Measurements from ENCODE around the gene SYMPK.

The SYMPK gene

DNA sequence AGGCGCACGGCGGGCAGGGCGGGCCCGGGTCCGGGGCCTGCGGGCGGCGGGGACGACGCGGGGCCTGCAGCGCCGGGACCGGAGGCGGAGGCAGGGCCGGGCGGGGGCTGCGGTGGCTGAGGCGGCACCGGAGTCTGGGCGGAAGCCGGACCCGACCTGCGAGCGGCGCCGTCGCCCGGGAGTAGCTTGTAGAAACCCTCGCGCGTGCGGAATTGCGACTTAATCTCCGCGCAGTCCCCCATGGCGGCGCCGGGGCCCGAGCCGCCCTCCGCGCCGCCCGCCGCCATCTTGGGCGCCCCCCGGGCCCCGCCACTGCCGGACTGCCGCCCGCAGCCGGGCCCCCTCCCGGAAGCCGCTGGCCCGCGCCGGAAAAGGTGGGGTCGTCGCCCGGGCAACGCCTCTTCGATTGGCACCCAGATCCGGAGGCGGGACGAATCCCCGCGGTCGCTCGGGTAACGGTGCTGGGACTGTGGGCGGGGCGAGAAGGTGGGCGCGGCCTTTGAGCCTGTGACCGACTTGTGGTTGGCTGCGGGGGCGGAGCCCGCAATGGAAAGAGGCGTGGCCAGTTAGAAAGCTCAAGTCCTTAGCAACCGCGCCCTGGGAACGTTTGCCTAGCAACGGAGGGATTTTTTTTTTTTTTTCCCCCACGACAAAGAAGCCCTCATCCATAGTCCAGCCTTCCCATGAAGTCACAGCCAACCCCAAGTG is 70.3 kb downstream of the SYMPK start, which contains the start of gene DMWD:
Gene DMWD, minus strand, starts transcription at position 376 of the 708 bp plus-strand sequence. Its CDS starts 89 bp downstream, at position 287.
- TF ChIP-seq TCF4 (CRISPR knock-in tag; IDR thresholded peaks at IDR 0.05; ENCODE audit: borderline replicate concordance): no peak
- TF ChIP-seq SNAI2 (CRISPR knock-in tag; IDR thresholded peaks at IDR 0.05): no peak
- no peak for TF ChIP-seq ZNF8 (CRISPR knock-in tag; IDR thresholded peaks at IDR 0.05)
- no peak for TF ChIP-seq ZC3H10 (CRISPR knock-in tag; IDR thresholded peaks at IDR 0.05)
- no peak for TF ChIP-seq ESRRG (CRISPR knock-in tag; IDR thresholded peaks at IDR 0.05)
- TF ChIP-seq, protein P1, sequence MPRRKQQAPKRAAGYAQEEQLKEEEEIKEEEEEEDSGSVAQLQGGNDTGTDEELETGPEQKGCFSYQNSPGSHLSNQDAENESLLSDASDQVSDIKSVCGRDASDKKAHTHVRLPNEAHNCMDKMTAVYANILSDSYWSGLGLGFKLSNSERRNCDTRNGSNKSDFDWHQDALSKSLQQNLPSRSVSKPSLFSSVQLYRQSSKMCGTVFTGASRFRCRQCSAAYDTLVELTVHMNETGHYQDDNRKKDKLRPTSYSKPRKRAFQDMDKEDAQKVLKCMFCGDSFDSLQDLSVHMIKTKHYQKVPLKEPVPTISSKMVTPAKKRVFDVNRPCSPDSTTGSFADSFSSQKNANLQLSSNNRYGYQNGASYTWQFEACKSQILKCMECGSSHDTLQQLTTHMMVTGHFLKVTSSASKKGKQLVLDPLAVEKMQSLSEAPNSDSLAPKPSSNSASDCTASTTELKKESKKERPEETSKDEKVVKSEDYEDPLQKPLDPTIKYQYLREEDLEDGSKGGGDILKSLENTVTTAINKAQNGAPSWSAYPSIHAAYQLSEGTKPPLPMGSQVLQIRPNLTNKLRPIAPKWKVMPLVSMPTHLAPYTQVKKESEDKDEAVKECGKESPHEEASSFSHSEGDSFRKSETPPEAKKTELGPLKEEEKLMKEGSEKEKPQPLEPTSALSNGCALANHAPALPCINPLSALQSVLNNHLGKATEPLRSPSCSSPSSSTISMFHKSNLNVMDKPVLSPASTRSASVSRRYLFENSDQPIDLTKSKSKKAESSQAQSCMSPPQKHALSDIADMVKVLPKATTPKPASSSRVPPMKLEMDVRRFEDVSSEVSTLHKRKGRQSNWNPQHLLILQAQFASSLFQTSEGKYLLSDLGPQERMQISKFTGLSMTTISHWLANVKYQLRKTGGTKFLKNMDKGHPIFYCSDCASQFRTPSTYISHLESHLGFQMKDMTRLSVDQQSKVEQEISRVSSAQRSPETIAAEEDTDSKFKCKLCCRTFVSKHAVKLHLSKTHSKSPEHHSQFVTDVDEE (CRISPR knock-in tag; IDR thresholded peaks at IDR 0.05): no peak
- no peak for TF ChIP-seq ISL1 (CRISPR knock-in tag; IDR thresholded peaks at IDR 0.05)
- TF ChIP-seq OSR1 (CRISPR knock-in tag; IDR thresholded peaks at IDR 0.05): no peak
- no peak for TF ChIP-seq POU6F1 (CRISPR knock-in tag; IDR thresholded peaks at IDR 0.05; ENCODE audit: borderline replicate concordance, low read depth)
- no peak for TF ChIP-seq PPARA (CRISPR knock-in tag; IDR thresholded peaks at IDR 0.05; ENCODE audit: borderline replicate concordance)
- no peak for TF ChIP-seq GLIS3 (CRISPR knock-in tag; IDR thresholded peaks at IDR 0.05)
- TF ChIP-seq ZFP30 (CRISPR knock-in tag; IDR thresholded peaks at IDR 0.05): no peak
- no peak for TF ChIP-seq ZNF565 (CRISPR knock-in tag; conservative IDR thresholded peaks at IDR 0.05; ENCODE audit: low read depth)
- TF ChIP-seq, protein P2, sequence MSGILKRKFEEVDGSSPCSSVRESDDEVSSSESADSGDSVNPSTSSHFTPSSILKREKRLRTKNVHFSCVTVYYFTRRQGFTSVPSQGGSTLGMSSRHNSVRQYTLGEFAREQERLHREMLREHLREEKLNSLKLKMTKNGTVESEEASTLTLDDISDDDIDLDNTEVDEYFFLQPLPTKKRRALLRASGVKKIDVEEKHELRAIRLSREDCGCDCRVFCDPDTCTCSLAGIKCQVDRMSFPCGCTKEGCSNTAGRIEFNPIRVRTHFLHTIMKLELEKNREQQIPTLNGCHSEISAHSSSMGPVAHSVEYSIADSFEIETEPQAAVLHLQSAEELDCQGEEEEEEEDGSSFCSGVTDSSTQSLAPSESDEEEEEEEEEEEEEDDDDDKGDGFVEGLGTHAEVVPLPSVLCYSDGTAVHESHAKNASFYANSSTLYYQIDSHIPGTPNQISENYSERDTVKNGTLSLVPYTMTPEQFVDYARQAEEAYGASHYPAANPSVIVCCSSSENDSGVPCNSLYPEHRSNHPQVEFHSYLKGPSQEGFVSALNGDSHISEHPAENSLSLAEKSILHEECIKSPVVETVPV (CRISPR knock-in tag; IDR thresholded peaks at IDR 0.05): no peak
- no peak for TF ChIP-seq RARB (CRISPR knock-in tag; IDR thresholded peaks at IDR 0.05)
- ATAC-seq: peak; percentile 96

DNA sequence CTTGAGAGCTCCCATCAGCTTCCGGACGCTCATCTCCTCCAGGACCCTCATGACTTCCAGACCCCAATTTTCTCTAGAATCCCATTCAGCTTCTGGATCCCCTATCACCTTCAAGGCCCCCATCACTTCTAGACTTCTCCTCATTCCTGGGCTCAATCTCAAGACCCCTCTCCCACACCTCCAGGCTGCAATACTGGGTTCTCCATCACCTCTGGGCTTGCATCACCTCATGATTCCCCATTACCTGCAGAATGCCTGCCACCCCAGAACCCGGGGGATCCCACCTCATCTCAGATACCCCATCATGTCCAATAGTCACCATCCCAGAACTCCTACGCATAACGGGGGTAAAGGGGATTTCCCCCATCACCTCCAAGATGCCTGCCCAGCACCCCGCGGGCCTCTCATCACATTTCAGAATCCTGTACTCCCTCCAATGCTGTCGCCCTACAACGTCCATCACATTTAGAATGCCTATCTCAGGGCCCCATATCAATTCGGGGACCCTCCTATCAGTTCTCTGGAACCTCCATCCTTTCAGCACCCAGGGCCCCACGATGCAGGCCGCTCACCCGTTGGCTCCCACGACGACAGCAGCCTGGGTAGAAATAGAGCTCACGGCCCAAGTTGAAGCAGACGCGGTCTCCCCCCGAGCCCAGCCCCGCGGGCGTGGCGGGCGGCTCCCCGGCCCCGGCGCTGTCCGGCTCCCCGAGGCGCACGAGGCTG is 71.0 kb downstream of the SYMPK start:
- ATAC-seq: no peak; the same call in 2 of the 3 replicates
- TF ChIP-seq TCF4 (CRISPR knock-in tag; IDR thresholded peaks at IDR 0.05; ENCODE audit: borderline replicate concordance) (no peak), POU6F1 (CRISPR knock-in tag; IDR thresholded peaks at IDR 0.05; ENCODE audit: borderline replicate concordance, low read depth) (no peak), GLIS3 (CRISPR knock-in tag; IDR thresholded peaks at IDR 0.05) (no peak), RARB (CRISPR knock-in tag; IDR thresholded peaks at IDR 0.05) (no peak), CSDC2 (CRISPR knock-in tag; IDR thresholded peaks at IDR 0.05) (no peak), ZNF565 (CRISPR knock-in tag; conservative IDR thresholded peaks at IDR 0.05; ENCODE audit: low read depth) (no peak), ZNF70 (CRISPR knock-in tag; IDR thresholded peaks at IDR 0.05) (no peak), ZC3H10 (CRISPR knock-in tag; IDR thresholded peaks at IDR 0.05) (no peak), ZNF8 (CRISPR knock-in tag; IDR thresholded peaks at IDR 0.05) (no peak)
- TF ChIP-seq, protein P2 (CRISPR knock-in tag; IDR thresholded peaks at IDR 0.05): no peak
- TF ChIP-seq, protein P3, sequence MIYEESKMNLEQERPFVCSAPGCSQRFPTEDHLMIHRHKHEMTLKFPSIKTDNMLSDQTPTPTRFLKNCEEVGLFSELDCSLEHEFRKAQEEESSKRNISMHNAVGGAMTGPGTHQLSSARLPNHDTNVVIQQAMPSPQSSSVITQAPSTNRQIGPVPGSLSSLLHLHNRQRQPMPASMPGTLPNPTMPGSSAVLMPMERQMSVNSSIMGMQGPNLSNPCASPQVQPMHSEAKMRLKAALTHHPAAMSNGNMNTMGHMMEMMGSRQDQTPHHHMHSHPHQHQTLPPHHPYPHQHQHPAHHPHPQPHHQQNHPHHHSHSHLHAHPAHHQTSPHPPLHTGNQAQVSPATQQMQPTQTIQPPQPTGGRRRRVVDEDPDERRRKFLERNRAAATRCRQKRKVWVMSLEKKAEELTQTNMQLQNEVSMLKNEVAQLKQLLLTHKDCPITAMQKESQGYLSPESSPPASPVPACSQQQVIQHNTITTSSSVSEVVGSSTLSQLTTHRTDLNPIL (CRISPR knock-in tag; IDR thresholded peaks at IDR 0.05; ENCODE audit: low read depth): no peak
- TF ChIP-seq, protein P1 (CRISPR knock-in tag; IDR thresholded peaks at IDR 0.05): no peak
